Measurements from ENCODE around the gene AMOTL1. TPM values are rescaled to one million over a fixed set of nuclear protein-coding genes. Genes with fewer than 3 reads are reported as not detected.

Gene AMOTL1
- total and polyA plus RNA-seq, 2 of the 8 experiments (the other 6 are each of a cell fraction or from before 2014, with no cell fraction given) = 9.0 to 27.6 TPM

DNA sequence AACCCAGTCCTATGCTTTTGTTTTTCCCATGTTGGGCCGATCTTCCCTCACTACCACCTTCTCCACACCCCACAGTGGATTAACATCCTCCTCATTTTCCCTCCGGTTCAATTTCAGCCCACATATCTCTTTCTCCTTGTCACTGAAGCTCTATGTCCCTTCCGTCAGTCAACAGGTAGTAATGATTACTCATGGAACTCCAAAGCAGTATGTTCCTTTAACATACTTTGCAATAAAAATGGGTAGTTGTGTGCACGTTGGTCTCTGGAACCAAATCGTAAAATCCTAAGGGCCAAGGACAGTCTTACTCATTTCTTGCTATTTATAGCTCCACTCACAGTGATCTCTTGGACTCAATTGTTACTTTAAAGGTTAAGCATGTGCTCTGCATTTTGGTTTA is 20.2 kb downstream of the AMOTL1 start:
- Histone ChIP-seq H3K18ac (ENCODE audit: extremely low read depth, low read length) (no peak overlapping the region), H2BK15ac (ENCODE audit: low read length) (no peak overlapping the region), H2BK12ac (ENCODE audit: low read depth, low read length) (no peak overlapping the region), H3K27ac (ENCODE audit: low read depth, low read length) (no peak overlapping the region), H4K91ac (replicated peaks; ENCODE audit: insufficient read length, low read length) (no peak overlapping the region), H2BK5ac (ENCODE audit: low read depth, low read length) (no peak overlapping the region), H2AFZ (ENCODE audit: low read length) (no peak overlapping the region), H3K79me1 (ENCODE audit: low read depth, low read length) (peaks cover 9% of the 10 kb centered on the region; the same call in 1 of the 2 replicates), H4K8ac (ENCODE audit: extremely low read depth, insufficient read depth, low read length) (no peak overlapping the region), H3K23ac (ENCODE audit: insufficient read length) (no peak overlapping the region), H3K23me2 (ENCODE audit: low read depth, low read length) (no peaks in the 10 kb centered on the region), H3K36me3 (ENCODE audit: control insufficient read depth in 2 of 4, insufficient read depth in 4 of 4, low read length in 3 of 4) (no peaks in the 10 kb centered on the region), H3K27me3 (replicated peaks in 1 of 4; ENCODE audit: control insufficient read depth in 3 of 4, extremely low read depth in 1 of 4, insufficient read depth in 3 of 4, low read length in 3 of 4) (no peaks in the 10 kb centered on the region), H3K9me3 (ENCODE audit: insufficient read depth in 2 of 2, low read depth in 1 of 2, low read length in 1 of 2) (no peaks in the 10 kb centered on the region), H3K4ac (replicated peaks; ENCODE audit: insufficient read length, low read depth, low read length) (no peak overlapping the region), H2BK20ac (ENCODE audit: low read length) (no peak overlapping the region), H3K79me2 (ENCODE audit: control insufficient read depth in 1 of 2, insufficient read depth in 2 of 2, low read length in 2 of 2) (peaks cover 0 to 84% of the 10 kb centered on the region in 2 experiments; a peak in 3 of 4 replicates), H3K4me3 (ENCODE audit: extremely low read depth in 1 of 4, insufficient read depth in 2 of 4, low read depth in 3 of 4, low read length in 4 of 4) (no peak overlapping the region), H4K20me1 (replicated peaks in 1 of 2; ENCODE audit: control insufficient read depth in 1 of 2, insufficient read depth in 2 of 2, low read length in 2 of 2) (peaks cover 2 to 10% of the 10 kb centered on the region in 2 experiments), H3K14ac (ENCODE audit: insufficient read length) (no peak overlapping the region), H2BK120ac (replicated peaks; ENCODE audit: low read depth, low read length) (no peak overlapping the region), H3K4me1 (replicated peaks in 1 of 4; ENCODE audit: control insufficient read depth in 3 of 4, insufficient read depth in 4 of 4, low read length in 3 of 4) (peaks cover 0 to 5% (median 2%) of the 10 kb centered on the region in 4 experiments; a peak in 2 of 7 replicates), H2AK5ac (ENCODE audit: low read depth, low read length) (no peak overlapping the region), H3K4me2 (ENCODE audit: insufficient read depth in 1 of 2, low read depth in 2 of 2, low read length in 2 of 2) (no peak overlapping the region), H3K9ac (replicated peaks in 1 of 4; ENCODE audit: extremely low read depth in 1 of 4, low read depth in 3 of 4, low read length in 3 of 4) (no peak overlapping the region), H4K5ac (ENCODE audit: insufficient read length, low read depth, low read length) (no peak overlapping the region), H3K56ac (replicated peaks; ENCODE audit: insufficient read length, low read depth, low read length) (no peak overlapping the region)
- POLR2A ChIA-PET (ENCODE audit: partially characterized antibody) = no interaction called here
- no peak for TF ChIP-seq NANOG (IDR thresholded peaks at IDR 0.05; ENCODE audit: insufficient read depth, low read depth, low read length, poor library complexity, severe bottlenecking)
- WGBS, 2 experiments (ENCODE audit: extremely low coverage in 1 of 2, insufficient coverage in 1 of 2, insufficient read length in 1 of 2, insufficient replicate concordance in 2 of 2, low coverage in 1 of 2, low lambda C conversion rate in 2 of 2, missing lambda C conversion rate in 1 of 2) = 87% methylated on average over 5 of the region's 5 CpGs; no CpG with 5 or more reads in 1 of the 2 experiments
- FAIRE-seq (no peak), DNase-seq (ENCODE audit: low read depth in 1 of 2, low spot score in 2 of 2) (no peak)
- CTCF ChIA-PET (ENCODE audit: partially characterized antibody) = interaction anchor here (1.0 to 7.0 kb wide), 9 partner anchors 12 to 180 kb away, joined by 3 to 44 read pairs (median 3); partner anchors contain the start of gene AMOTL1
